EL (cell line): ENCODE measurements around the gene PPTC7.
"Not testable (repeated sequence)": the region's sequence is repeated elsewhere in the genome, so short reads cannot be mapped to it uniquely, and the experiment has no call there.

Experiments
- DNase-seq: peaks from one replicate; pipeline ENCODE4 v3.0.0-alpha.2; 2016

The PPTC7 gene

GRCh38 chr12:110532644-110533043 is 50.5 kb downstream of the PPTC7 start:
- DNase-seq = no peak

DNA sequence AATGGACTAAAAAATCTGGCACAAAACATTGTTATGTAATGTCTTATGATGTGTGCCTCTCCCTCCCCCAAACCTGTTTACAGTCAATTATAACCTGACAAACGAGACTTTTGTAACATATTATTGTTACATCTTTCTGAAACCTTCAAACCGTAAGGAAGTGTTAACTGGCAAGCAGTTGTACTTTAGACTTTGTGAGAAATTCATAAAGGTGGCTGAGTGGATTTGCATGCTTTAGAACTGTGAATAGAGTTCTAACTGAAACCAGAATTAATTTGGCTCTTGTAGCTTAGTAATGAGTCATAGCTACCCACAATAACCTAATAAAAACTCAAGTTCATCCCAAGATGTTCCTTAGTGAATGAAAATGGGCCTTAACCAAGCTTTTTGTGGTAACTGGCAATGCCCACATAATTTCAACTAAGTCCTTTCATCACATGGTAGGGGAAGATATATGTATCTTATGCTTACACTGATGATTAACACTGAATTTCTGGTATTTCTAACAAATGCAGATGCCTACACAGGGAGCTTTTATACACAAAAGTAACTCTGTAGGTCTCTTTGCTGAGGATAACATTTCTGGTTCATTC is 51.3 kb downstream of the PPTC7 start:
- DNase-seq = peak; percentile 71

- DNase-seq = no peak
Observed at GRCh38 chr12:110530511-110530910, 52.6 kb downstream of the PPTC7 start.

GRCh38 chr12:110528277-110528839 is 54.8 kb downstream of the PPTC7 start:
- DNase-seq = no peak

- DNase-seq = not testable (repeated sequence)
Observed at GRCh38 chr12:110520876-110521712, 62.0 kb downstream of the PPTC7 start.

GRCh38 chr12:110518014-110518413 is 65.1 kb downstream of the PPTC7 start:
- not testable (repeated sequence) for DNase-seq

DNA sequence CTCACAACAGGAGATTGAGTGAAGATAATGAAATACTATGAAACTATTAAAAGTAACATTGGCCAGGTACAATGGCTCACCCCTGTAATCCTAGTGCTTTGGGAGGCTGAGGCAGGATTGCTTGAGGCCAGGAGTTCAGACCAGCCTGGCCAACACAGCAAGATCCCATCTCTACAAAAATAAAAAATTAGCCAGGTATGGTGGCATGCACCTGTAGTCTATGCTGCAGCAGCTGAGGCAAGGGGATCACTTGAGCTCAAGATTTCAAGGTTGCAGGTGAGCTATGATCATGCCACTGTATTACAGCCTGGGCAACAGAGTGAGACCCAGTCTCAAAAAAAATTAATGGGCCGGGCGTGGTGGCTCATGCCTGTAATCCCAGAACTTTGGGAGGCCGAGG is 66.1 kb downstream of the PPTC7 start:
- DNase-seq = no peak

GRCh38 chr12:110514363-110514762 is 68.8 kb downstream of the PPTC7 start:
- DNase-seq = no peak

DNA sequence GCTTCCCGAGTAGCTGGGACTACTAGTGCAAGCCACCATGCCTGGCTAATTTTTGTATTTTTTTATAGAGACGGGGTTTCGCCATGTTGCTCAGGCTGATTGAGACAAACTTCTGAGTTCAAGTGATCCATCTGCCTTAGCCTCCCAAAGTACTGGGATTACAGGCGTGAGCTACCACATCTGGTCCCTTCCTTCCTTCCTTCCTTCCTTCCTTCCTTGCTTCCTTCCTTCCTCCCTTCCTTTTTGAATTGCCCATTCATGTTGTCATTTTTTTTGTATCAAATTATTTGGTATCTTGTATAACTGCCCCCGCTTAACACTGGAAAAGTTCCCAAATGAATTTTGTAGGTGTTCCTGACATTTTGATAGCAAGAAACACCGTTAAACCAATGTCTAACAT is 69.3 kb downstream of the PPTC7 start:
- no peak for DNase-seq

- no peak for DNase-seq
Observed at GRCh38 chr12:110508071-110508586, 75.0 kb downstream of the PPTC7 start.

DNA sequence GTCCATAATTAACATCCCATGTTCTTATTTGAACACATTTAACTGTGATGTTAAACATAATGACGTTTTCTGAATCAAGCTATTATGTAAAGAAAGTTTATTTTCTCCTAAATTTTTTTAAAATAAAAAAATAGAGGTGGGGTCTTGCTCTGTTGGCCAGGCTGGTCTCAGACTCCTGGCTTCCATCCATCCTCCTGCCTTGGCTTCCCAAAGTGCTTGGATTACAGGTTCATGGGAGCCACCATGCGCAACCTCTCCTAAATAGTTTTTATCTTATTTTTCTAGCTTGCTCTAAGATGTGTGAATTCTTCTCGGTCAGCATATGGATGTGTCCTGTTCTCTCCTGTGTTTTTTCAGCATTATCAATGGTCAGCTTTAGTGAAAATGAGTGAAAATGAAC is 77.8 kb downstream of the PPTC7 start:
- no peak for DNase-seq

DNA sequence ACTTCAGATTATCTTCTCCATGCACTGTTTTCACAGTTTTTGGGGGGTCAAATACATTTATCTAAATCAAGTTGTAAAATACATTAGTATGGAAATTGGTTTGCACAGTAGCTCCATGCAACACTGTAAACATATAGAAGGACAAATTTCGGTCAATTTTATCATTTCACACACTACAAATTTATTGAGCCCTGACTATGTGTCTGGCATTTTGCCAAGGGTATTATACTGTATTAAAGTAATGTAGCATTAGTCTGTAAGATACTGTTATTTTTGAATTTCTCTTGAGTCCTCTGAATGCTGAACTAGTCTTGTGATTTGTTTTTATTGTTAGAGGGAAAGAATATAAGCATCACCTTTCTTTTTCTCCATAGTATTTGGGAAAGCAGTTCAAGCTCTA is 79.7 kb downstream of the PPTC7 start:
- no peak for DNase-seq

DNA sequence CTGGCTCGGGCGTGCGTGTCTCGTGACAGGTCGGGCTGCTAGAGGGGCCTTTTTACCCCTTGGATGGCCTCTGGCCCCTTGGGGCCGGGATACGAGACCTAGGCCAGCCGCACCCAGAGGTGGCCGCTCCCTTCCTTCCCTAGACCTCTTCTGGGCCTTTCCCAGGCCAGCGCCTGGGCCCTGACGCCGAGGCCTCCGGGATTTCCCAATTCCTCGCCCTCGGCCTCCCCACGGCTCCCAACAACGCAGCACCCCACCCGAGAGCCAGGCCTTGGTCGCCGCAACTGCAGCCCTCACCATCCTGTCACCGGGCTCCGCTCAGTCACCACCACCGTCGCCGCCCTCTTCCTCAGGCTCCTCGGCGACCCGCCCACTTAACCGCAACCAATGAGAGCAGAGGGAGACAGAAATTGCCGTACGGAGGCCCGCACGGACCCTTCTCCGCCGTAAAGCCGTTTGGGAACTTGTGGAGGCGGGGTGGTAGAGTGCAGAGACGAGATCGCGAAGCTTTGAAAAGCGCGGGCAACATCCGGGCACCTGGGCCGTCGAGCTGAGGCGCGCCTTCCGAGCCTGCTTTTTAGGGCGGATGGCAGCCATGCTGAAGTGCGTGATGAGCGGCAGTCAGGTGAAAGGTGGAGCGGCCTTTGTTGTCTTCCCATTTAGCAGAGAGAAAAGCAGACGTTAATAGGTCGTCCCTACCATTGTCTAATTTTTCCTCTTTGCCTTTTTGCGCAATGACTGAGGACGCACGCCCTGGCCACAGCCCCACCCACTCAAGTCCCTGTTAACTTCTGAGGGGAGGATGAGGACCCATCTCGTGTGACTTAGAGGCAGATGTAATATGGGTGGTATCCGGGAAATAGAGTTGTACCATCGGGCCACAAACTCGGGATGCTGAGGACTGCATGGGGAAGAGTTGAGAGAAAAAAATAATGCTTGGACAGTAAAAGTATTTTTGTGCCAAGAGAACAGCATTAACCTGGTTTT is 81.1 kb downstream of the PPTC7 start, which contains the start of the genes RAD9B and VPS29:
Gene RAD9B, plus strand, starts transcription at position 580 of the 987 bp plus-strand sequence. Its CDS starts 7 bp downstream, at position 587.
Gene VPS29, minus strand, starts transcription at position 360 of the 987 bp plus-strand sequence. Its CDS starts 60 bp downstream, at position 300.
- DNase-seq = peak; percentile 98

DNA sequence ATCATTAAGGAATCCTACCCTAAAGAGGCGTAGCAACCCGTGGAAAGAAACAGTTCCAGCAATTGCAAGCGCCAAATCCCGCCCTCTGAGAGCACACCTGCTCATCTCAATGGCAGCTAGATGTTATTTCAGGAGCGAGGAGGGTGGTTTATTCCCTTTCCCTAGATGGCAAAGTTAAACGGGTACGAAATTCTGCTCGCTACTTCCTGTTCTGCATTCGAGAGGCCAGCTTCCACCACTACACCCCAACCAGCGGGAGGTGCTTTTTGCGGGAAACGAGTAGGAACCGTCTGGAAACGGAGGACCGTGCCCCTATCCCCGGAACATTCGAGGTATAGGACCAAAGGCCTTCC is 81.7 kb downstream of the PPTC7 start:
- DNase-seq = peak; percentile 71

DNA sequence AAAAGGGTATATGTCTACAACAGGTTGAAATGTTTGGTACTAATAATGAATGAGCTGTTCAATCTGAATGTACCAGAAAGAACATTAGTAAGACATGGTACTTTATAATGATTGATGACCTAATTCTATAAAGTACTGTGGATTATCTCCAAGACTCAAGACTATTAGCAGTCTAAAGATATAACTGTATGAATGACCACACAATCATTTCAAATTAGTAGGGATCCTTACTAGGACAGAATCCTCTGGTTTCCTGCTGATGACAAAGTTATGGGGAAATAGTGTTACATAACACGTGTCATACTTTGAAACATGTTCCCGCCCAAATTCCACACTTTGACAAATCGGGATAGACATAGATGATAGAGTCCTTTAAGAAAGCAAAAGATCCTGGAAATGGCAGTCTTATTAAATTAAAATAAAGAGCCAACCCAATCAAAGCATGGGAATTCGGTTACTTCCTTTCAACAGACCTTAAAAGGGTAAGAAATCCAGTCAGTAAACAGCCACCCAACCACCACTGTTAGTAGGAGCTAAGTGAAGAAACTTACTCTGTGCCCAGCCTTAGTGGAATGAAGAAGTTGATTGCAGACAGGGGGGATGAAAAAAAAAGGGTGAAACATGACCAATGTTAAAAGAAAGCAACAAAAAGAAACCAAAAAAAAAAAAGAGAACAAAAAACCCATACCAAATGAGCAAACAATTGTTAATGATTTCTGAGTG is 84.0 kb downstream of the PPTC7 start:
- DNase-seq = peak; percentile 62
